Smooth muscle cell (in vitro differentiated cells): ENCODE results near the gene CDK5R1. TPM values are rescaled to one million over a fixed set of nuclear protein-coding genes. Genes with fewer than 3 reads are reported as not detected.

Experiments used
- DNase-seq: peaks from one replicate; lab custom pipeline; 2025; ENCODE audit not compliant: unreplicated experiment; lab: John Stamatoyannopoulos, UW
- H2AFZ ChIP-seq: fragments of 200-600 bp; sonication (generic); 2 replicates; pipeline ENCODE4 v1.6.0; 2016; ENCODE audit warnings: antibody characterized with exemption, low read depth, mild to moderate bottlenecking
- H3F3A ChIP-seq: fragments of 200-600 bp; sonication (generic); 2 replicates; pipeline ENCODE4 v1.6.0; 2017; ENCODE audit warnings: antibody characterized with exemption, low read depth
- H3K27ac ChIP-seq: fragments of 200-600 bp; sonication (generic); 2 replicates; pipeline ENCODE4 v1.5.1; 2016; ENCODE audit warnings: low read depth, mild to moderate bottlenecking
- H3K27me3 ChIP-seq: fragments of 200-600 bp; sonication (generic); 2 replicates; pipeline ENCODE4 v1.6.1; 2016; ENCODE audit warnings: low read depth, mild to moderate bottlenecking
- H3K36me3 ChIP-seq: fragments of 200-600 bp; sonication (generic); 2 replicates; pipeline ENCODE4 v1.5.1; 2016; ENCODE audit warnings: low read depth
- H3K4me1 ChIP-seq: fragments of 200-600 bp; sonication (generic); 2 replicates; pipeline ENCODE4 v1.5.1; 2016; ENCODE audit warnings: low read depth
- H3K4me2 ChIP-seq: fragments of 200-600 bp; sonication (generic); 2 replicates; pipeline ENCODE4 v1.6.0; 2016; ENCODE audit warnings: mild to moderate bottlenecking
- H3K4me3 ChIP-seq: fragments of 200-600 bp; sonication (generic); 2 replicates; pipeline ENCODE4 v1.5.1; 2016; ENCODE audit warnings: mild to moderate bottlenecking
- H3K79me2 ChIP-seq: fragments of 200-600 bp; sonication (generic); 2 replicates; pipeline ENCODE4 v1.6.0; 2016; ENCODE audit warnings: low read depth, mild to moderate bottlenecking
- H3K9ac ChIP-seq: fragments of 200-600 bp; sonication (generic); 2 replicates; pipeline ENCODE4 v1.6.0; 2016; ENCODE audit warnings: low read depth
- H3K9me3 ChIP-seq: fragments of 200-600 bp; sonication (generic); replicated peaks from 2 replicates; pipeline ENCODE4 v1.5.1; 2016; ENCODE audit warnings: low read depth
- H4K20me1 ChIP-seq: fragments of 200-600 bp; sonication (generic); 2 replicates; pipeline ENCODE4 v1.6.0; 2016; ENCODE audit warnings: low read depth
- CTCF ChIP-seq: fragments of 200-600 bp; sonication (generic); IDR thresholded peaks from 2 replicates; pipeline ENCODE4 v1.5.1; 2017; ENCODE audit warnings: borderline replicate concordance, mild to moderate bottlenecking, antibody characterized with exemption; ENCODE audit not compliant: insufficient read depth, poor library complexity, severe bottlenecking
- WGBS: methylation state at CpG from one replicate; pipeline ENCODE4 v1.1.7; 2016; ENCODE audit warnings: low lambda C conversion rate; 5-methylcytosine and 5-hydroxymethylcytosine counted together
- polyA plus RNA-seq: library from polyadenylated mRNA; unstranded; fragments of >200 nt; fragmentation: Nextera tagmentation; extraction: Ambion mirVana; gene quantifications from 2 replicates; pipeline ENCODE4 v1.2.1, GENCODE V29; 2016
- total RNA-seq: library from RNA; depleted of rRNA; stranded (reverse); fragments of >200 nt; gene quantifications from 2 replicates; pipeline ENCODE4 v1.2.3, GENCODE V29; 2014

Gene CDK5R1
- total and polyA plus RNA-seq, 2 experiments from 2014 or later, result 2.3 to 3.1 TPM

- Histone ChIP-seq H3K4me3 (no peak overlapping the region), H3K36me3 (peaks cover 23% of the 10 kb centered on the region), H3K27me3 (no peaks in the 10 kb centered on the region), H3K4me1 (no peaks in the 10 kb centered on the region), H3K4me2 (no peak overlapping the region), H4K20me1 (peaks cover 94% of the 10 kb centered on the region), H3K9me3 (no peaks in the 10 kb centered on the region), H3F3A (no peaks in the 10 kb centered on the region), H3K9ac (no peak overlapping the region), H2AFZ (no peak overlapping the region), H3K27ac (no peak overlapping the region), H3K79me2 (peaks cover 74% of the 10 kb centered on the region)
- no peak for DNase-seq
- no peak for TF ChIP-seq CTCF
- 52% methylated on average over 2 of the region's 2 CpGs for WGBS
Observed at GRCh38 chr17:32451879-32452278, 34.9 kb upstream of the CDK5R1 start.

GRCh38 chr17:32452281-32452680, 34.5 kb upstream of the CDK5R1 start:
- Histone ChIP-seq H3K79me2 (peaks cover 71% of the 10 kb centered on the region), H3K4me3 (no peak overlapping the region), H2AFZ (no peak overlapping the region), H3K27me3 (no peaks in the 10 kb centered on the region), H3K4me1 (no peaks in the 10 kb centered on the region), H3K36me3 (peaks cover 23% of the 10 kb centered on the region), H3K4me2 (no peak overlapping the region), H3K27ac (no peak overlapping the region), H4K20me1 (peaks cover 94% of the 10 kb centered on the region), H3K9me3 (no peaks in the 10 kb centered on the region), H3K9ac (no peak overlapping the region), H3F3A (no peaks in the 10 kb centered on the region)
- 96% methylated on average over 1 of the region's 1 CpG for WGBS
- no peak for TF ChIP-seq CTCF
- DNase-seq, result no peak

- H3K4me3 ChIP-seq, result no peak overlapping the region
- H3K9me3 ChIP-seq, result no peaks in the 10 kb centered on the region
- no peaks in the 10 kb centered on the region for H3K27me3 ChIP-seq
- 97% methylated on average over 2 of the region's 2 CpGs for WGBS
- no peak for DNase-seq
- no peak overlapping the region for H3K9ac ChIP-seq
- H3F3A ChIP-seq, result no peaks in the 10 kb centered on the region
- H2AFZ ChIP-seq, result no peak overlapping the region
- H3K4me2 ChIP-seq, result no peak overlapping the region
- no peak for TF ChIP-seq CTCF
- no peaks in the 10 kb centered on the region for H3K4me1 ChIP-seq
- peaks cover 71% of the 10 kb centered on the region for H3K79me2 ChIP-seq
- H3K27ac ChIP-seq, result no peak overlapping the region
- peaks cover 23% of the 10 kb centered on the region for H3K36me3 ChIP-seq
- peaks cover 92% of the 10 kb centered on the region for H4K20me1 ChIP-seq
Observed at GRCh38 chr17:32453370-32453769, 33.4 kb upstream of the CDK5R1 start.

GRCh38 chr17:32458371-32458770, 28.4 kb upstream of the CDK5R1 start:
- no peak overlapping the region for H3K9ac ChIP-seq

More at GRCh38 chr17:32458371-32458770, 28.4 kb upstream of the CDK5R1 start:
- Histone ChIP-seq H3K79me2 (peaks cover 51% of the 10 kb centered on the region), H3K9me3 (no peaks in the 10 kb centered on the region), H3K4me3 (no peak overlapping the region), H3K4me2 (no peak overlapping the region), H2AFZ (no peak overlapping the region), H3K27ac (no peak overlapping the region), H3K4me1 (no peaks in the 10 kb centered on the region), H3F3A (no peaks in the 10 kb centered on the region), H3K36me3 (peaks cover 17% of the 10 kb centered on the region), H4K20me1 (peaks cover 90% of the 10 kb centered on the region), H3K27me3 (no peaks in the 10 kb centered on the region)
- no peak for DNase-seq
- TF ChIP-seq CTCF, result no peak
